PC-3 (cell line): Measurements from ENCODE around the gene ATP1B3.

ENCODE experiments used
- CTCF ChIP-seq: fragments of 300-600 bp; sonication (generic); conservative IDR thresholded peaks from 2 replicates; pipeline ENCODE4 v1.5.1; 2017; ENCODE audit warnings: antibody characterized with exemption, low read depth, mild to moderate bottlenecking, low read length
- EZH2 ChIP-seq: fragments of 300-600 bp; sonication (generic); IDR thresholded peaks from one replicate; pipeline ENCODE4 v1.6.1; 2017; ENCODE audit warnings: antibody characterized with exemption, mild to moderate bottlenecking, low read length; ENCODE audit not compliant: unreplicated experiment
- EZH2phosphoT487 ChIP-seq: fragments of 300-600 bp; sonication (generic); IDR thresholded peaks from 2 replicates; pipeline ENCODE4 v1.6.1; 2018; ENCODE audit warnings: mild to moderate bottlenecking, antibody characterized with exemption, low read length, borderline replicate concordance

GRCh38 chr3:141853629-141854168, 22.7 kb upstream of the ATP1B3 start:
- TF ChIP-seq EZH2 (no peak), CTCF (no peak), EZH2phosphoT487 (no peak)
